Measurements from ENCODE around the gene TLE7. TPM values are rescaled to one million over a fixed set of nuclear protein-coding genes. Genes with fewer than 3 reads are reported as not detected.

Gene TLE7
- total and polyA plus RNA-seq, 2 experiments from 2014 or later: 0.44 to 2.5 TPM

DNA sequence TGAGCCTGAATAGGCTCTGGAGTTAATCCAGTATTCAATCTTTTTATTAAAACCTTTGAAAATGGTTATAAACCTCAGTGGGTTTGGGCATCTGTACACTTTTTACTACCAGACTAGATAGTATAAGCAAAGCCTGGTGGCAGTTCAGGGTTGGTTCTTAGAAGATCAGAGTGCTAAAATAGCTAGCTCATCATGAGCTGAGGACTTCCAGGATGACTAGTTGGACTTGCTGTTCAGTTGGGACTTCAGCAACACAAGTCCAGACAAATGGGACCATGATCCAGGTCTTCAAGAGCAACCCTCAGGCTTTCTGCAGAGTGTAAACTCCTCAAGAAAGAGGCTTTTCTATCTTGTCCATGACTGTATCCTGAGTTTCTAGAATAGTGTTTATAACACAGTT, 48.5 kb upstream of the TLE7 start:
- DNase-seq (ENCODE audit: low spot score) (no peak), ATAC-seq (no peak)
- no peak overlapping the region for H3K4me3 ChIP-seq
- TF ChIP-seq CREB1 (CRISPR knock-in tag; IDR thresholded peaks at IDR 0.05; ENCODE audit: low read depth): no peak
- no peak for TF ChIP-seq STAT1 (IDR thresholded peaks at IDR 0.05; ENCODE audit: unreplicated experiment)
- TF ChIP-seq CTCF (conservative IDR thresholded peaks at IDR 0.05; ENCODE audit: low read depth in 2 of 2): no peak
- TF ChIP-seq, protein P1, sequence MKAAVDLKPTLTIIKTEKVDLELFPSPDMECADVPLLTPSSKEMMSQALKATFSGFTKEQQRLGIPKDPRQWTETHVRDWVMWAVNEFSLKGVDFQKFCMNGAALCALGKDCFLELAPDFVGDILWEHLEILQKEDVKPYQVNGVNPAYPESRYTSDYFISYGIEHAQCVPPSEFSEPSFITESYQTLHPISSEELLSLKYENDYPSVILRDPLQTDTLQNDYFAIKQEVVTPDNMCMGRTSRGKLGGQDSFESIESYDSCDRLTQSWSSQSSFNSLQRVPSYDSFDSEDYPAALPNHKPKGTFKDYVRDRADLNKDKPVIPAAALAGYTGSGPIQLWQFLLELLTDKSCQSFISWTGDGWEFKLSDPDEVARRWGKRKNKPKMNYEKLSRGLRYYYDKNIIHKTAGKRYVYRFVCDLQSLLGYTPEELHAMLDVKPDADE (IDR thresholded peaks at IDR 0.05): no peak
- no peak for TF ChIP-seq REST (IDR thresholded peaks at IDR 0.05; ENCODE audit: unreplicated experiment)
- TF ChIP-seq NANOG (IDR thresholded peaks at IDR 0.05; ENCODE audit: borderline replicate concordance): no peak
- no peak for TF ChIP-seq POLR2AphosphoS5 (IDR thresholded peaks at IDR 0.05; ENCODE audit: low read depth)
- TF ChIP-seq EZH2phosphoT487 (IDR thresholded peaks at IDR 0.05; ENCODE audit: unreplicated experiment): no peak
- no peak for TF ChIP-seq ZNF331 (CRISPR knock-in tag; IDR thresholded peaks at IDR 0.05; ENCODE audit: low read depth)
- TF ChIP-seq ZNF114 (CRISPR knock-in tag; IDR thresholded peaks at IDR 0.05): no peak
- TF ChIP-seq JUNB (IDR thresholded peaks at IDR 0.05; ENCODE audit: unreplicated experiment): no peak
- TF ChIP-seq, protein P2, sequence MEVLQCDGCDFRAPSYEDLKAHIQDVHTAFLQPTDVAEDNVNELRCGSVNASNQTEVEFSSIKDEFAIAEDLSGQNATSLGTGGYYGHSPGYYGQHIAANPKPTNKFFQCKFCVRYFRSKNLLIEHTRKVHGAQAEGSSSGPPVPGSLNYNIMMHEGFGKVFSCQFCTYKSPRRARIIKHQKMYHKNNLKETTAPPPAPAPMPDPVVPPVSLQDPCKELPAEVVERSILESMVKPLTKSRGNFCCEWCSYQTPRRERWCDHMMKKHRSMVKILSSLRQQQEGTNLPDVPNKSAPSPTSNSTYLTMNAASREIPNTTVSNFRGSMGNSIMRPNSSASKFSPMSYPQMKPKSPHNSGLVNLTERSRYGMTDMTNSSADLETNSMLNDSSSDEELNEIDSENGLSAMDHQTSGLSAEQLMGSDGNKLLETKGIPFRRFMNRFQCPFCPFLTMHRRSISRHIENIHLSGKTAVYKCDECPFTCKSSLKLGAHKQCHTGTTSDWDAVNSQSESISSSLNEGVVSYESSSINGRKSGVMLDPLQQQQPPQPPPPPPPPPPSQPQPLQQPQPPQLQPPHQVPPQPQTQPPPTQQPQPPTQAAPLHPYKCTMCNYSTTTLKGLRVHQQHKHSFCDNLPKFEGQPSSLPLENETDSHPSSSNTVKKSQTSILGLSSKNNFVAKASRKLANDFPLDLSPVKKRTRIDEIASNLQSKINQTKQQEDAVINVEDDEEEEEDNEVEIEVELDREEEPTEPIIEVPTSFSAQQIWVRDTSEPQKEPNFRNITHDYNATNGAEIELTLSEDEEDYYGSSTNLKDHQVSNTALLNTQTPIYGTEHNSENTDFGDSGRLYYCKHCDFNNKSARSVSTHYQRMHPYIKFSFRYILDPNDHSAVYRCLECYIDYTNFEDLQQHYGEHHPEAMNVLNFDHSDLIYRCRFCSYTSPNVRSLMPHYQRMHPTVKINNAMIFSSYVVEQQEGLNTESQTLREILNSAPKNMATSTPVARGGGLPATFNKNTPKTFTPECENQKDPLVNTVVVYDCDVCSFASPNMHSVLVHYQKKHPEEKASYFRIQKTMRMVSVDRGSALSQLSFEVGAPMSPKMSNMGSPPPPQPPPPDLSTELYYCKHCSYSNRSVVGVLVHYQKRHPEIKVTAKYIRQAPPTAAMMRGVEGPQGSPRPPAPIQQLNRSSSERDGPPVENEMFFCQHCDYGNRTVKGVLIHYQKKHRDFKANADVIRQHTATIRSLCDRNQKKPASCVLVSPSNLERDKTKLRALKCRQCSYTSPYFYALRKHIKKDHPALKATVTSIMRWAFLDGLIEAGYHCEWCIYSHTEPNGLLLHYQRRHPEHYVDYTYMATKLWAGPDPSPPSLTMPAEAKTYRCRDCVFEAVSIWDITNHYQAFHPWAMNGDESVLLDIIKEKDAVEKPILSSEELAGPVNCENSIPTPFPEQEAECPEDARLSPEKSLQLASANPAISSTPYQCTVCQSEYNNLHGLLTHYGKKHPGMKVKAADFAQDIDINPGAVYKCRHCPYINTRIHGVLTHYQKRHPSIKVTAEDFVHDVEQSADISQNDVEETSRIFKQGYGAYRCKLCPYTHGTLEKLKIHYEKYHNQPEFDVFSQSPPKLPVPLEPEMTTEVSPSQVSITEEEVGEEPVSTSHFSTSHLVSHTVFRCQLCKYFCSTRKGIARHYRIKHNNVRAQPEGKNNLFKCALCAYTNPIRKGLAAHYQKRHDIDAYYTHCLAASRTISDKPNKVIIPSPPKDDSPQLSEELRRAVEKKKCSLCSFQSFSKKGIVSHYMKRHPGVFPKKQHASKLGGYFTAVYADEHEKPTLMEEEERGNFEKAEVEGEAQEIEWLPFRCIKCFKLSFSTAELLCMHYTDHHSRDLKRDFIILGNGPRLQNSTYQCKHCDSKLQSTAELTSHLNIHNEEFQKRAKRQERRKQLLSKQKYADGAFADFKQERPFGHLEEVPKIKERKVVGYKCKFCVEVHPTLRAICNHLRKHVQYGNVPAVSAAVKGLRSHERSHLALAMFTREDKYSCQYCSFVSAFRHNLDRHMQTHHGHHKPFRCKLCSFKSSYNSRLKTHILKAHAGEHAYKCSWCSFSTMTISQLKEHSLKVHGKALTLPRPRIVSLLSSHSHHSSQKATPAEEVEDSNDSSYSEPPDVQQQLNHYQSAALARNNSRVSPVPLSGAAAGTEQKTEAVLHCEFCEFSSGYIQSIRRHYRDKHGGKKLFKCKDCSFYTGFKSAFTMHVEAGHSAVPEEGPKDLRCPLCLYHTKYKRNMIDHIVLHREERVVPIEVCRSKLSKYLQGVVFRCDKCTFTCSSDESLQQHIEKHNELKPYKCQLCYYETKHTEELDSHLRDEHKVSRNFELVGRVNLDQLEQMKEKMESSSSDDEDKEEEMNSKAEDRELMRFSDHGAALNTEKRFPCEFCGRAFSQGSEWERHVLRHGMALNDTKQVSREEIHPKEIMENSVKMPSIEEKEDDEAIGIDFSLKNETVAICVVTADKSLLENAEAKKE (CRISPR knock-in tag; IDR thresholded peaks at IDR 0.05): no peak
- no peak for TF ChIP-seq EZH2 (IDR thresholded peaks at IDR 0.05; ENCODE audit: low read depth, unreplicated experiment)
- no peaks in the 10 kb centered on the region for H3K36me3 ChIP-seq (ENCODE audit: insufficient read depth)
- no peak overlapping the region for H2AFZ ChIP-seq
- H3K27me3 ChIP-seq (ENCODE audit: insufficient read depth): no peaks in the 10 kb centered on the region
- H3K79me2 ChIP-seq (replicated peaks; ENCODE audit: insufficient read depth): no peaks in the 10 kb centered on the region
- H3K9me2 ChIP-seq (ENCODE audit: insufficient read depth): no peaks in the 10 kb centered on the region
- no peak overlapping the region for H3K27ac ChIP-seq (ENCODE audit: low read depth)
- H3K4me1 Mint-ChIP-seq: no peaks in the 10 kb centered on the region
- H3K4me2 ChIP-seq: no peak overlapping the region
- H3K4me3 Mint-ChIP-seq: no peak overlapping the region
- H3K9me3 Mint-ChIP-seq: no peaks in the 10 kb centered on the region
- H3F3A ChIP-seq (replicated peaks; ENCODE audit: low read depth): no peaks in the 10 kb centered on the region
- H3K36me3 Mint-ChIP-seq (ENCODE audit: low read depth): no peaks in the 10 kb centered on the region
- H4K20me1 ChIP-seq (replicated peaks; ENCODE audit: insufficient read depth): no peaks in the 10 kb centered on the region
- H3K4me1 ChIP-seq (ENCODE audit: insufficient read depth): no peaks in the 10 kb centered on the region
- no peak overlapping the region for H3K27ac Mint-ChIP-seq
- H3K27me3 Mint-ChIP-seq (ENCODE audit: insufficient read depth, low read depth, poor library complexity): no peaks in the 10 kb centered on the region

All from GM23338 (cell line).